C4-2B (cell line): ENCODE measurements around the gene ITIH5.
A peak's percentile ranks its signal among the peaks of the same experiment; 100 is the strongest.
"Not testable (repeated sequence)": the region's sequence is repeated elsewhere in the genome, so short reads cannot be mapped to it uniquely, and the experiment has no call there.

ENCODE experiments used
- H3K27ac ChIP-seq: fragments of 450-650 bp; 2 replicates; pipeline ENCODE4 v1.5.1; 2017
- ZFX ChIP-seq: fragments of 450-650 bp; IDR thresholded peaks from 2 replicates; pipeline ENCODE4 v1.6.1; 2017
- TF ChIP-seq, protein P1 (sequence below): fragments of 450-650 bp; conservative IDR thresholded peaks from 2 replicates; pipeline ENCODE4 v1.5.1; 2017; ENCODE audit warnings: mild to moderate bottlenecking

ITIH5 gene

DNA sequence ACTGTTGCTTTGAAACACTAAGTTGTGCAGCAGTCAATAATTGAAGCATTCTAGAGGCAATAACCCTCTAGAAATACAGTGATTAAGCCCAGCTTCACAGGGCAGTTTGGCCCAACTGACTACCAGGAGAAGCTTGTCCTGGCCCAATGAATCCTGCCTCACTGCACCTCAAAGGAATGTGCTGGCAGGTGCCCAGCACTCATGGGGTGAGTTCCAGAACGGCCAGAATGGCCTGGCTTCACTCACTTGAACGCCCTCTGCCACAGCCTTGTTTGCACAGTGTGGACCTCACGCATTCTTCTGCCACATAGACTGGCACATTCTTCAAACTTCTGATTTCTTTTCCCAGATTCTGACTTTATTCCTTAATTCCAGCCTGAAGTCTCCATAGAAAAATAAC is 29.8 kb upstream of the ITIH5 start:
- H3K27ac ChIP-seq, result no peak overlapping the region
- TF ChIP-seq, protein P1, sequence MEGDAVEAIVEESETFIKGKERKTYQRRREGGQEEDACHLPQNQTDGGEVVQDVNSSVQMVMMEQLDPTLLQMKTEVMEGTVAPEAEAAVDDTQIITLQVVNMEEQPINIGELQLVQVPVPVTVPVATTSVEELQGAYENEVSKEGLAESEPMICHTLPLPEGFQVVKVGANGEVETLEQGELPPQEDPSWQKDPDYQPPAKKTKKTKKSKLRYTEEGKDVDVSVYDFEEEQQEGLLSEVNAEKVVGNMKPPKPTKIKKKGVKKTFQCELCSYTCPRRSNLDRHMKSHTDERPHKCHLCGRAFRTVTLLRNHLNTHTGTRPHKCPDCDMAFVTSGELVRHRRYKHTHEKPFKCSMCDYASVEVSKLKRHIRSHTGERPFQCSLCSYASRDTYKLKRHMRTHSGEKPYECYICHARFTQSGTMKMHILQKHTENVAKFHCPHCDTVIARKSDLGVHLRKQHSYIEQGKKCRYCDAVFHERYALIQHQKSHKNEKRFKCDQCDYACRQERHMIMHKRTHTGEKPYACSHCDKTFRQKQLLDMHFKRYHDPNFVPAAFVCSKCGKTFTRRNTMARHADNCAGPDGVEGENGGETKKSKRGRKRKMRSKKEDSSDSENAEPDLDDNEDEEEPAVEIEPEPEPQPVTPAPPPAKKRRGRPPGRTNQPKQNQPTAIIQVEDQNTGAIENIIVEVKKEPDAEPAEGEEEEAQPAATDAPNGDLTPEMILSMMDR, result no peak
- TF ChIP-seq ZFX, result no peak

DNA sequence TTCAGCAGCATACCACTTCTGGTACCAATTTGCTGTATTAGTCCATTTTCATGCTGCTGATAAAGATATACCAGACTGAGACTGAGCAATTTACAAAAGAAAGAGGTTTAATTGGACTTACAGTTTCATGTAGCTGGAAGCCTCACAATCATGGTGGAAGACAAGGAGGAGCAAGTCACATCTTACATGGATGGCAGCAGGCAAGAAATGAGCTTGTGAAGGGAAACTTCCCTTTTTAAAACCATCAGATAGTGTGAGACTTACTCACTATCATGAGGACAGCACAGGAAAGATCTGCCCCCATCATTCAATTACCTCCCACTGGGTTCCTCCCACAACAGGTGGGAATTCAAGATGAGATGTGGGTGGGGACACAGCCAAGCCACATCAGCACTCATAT is 26.4 kb upstream of the ITIH5 start:
- H3K27ac ChIP-seq, result not testable (repeated sequence)

DNA sequence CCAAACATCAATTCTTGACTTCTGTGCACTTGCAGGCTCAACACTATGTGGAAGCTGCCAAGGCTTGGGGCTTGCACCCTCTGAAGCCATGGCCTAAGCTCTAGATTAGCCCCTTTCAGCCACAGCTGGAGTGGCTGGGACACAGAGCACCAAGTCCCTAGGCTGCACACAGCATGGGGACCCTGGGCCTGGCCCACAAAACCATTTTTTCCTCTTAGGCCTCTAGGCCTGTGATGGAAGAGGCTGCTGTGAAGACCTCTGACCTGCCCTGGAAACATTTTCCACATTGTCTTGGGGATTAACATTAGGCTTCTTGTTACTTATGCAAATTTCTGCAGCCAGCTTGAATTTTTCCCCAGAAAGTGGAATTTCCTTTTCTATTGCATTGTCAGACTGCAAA is 25.6 kb upstream of the ITIH5 start:
- H3K27ac ChIP-seq, result not testable (repeated sequence)

DNA sequence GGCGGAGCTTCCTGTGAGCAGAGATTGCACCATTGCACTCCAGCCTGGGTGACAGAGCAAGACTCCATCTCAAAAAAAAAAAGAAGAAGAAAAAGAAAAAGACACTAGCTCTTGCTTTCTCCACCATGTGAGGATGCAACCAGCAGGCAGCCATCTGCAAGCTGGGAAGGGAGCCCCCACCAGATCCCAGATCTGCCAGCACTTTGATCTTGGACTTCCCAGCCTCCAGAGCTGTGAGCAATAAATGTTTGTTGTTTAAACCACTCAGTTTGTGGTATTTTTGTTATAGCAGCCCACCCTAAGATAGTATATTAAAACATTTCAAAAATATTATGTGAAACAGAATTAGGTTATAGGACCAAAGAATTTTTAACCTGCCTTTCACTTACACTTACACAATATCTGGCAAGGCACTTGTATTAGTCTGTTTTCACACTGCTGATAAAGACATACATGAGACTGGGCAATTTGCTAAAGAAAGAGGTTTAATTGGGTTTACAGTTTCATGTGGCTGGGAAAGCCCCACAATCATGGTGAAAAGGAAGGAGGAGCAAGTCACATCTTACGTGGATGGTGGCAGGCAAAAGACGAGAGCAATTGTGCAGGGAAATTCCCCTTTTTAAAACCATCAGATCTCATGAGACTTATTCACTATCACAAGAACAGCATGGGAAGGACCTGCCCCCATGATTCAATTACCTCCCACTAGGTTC is 24.3 kb upstream of the ITIH5 start:
- H3K27ac ChIP-seq, result not testable (repeated sequence)

DNA sequence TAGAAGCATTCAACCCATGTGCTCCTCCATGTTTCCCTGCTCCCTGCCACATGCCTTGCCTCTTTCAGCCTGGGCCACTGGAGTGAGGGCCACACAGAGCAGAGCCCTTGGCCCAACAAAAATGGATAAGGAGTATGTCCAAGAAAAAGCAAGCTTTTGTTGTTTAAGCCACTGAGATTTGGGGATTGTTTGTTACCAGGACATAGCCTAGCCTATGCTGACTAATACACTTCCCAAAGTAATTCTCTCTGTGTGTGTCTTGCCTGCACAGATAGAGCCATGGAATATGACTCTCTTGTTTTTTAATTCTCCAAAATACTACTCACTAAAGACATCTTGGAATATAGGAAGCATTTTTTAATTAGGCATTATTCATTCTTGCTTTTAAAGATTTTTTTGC is 22.8 kb upstream of the ITIH5 start:
- no peak for TF ChIP-seq ZFX
- TF ChIP-seq, protein P1, result no peak
- no peak overlapping the region for H3K27ac ChIP-seq

DNA sequence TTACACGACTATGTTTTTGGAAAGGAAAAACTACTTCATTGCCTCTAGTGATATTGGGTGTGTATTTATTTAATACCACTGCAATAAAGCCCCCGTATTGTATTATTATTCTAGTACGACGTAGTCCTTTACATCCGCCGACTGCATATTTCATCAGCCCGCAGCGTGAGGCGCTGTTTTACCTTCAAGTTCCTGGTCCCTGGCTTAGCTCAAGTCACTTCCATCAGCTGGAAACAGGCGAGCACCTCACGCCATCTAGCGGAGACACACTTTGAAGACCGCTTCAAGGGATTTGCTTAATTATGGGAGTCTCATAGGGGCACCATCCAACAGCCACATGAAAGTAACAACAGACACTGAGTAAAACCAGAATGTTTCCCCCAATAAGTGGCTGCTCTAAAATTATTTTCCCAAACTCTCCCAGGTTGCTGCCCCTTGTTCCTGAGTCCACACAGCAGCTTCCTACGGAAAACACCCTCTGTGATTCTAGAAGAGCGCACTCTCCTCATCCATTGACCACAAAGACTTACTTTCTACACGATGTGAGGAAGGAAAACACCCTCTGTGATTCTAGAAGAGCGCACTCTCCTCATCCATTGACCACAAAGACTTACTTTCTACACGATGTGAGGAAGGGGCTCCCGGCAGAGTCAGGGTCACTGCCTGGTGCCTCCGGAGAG is 20.6 kb upstream of the ITIH5 start:
- no peak overlapping the region for H3K27ac ChIP-seq
- TF ChIP-seq ZFX, result no peak
- TF ChIP-seq, protein P1, result peak; percentile 98

DNA sequence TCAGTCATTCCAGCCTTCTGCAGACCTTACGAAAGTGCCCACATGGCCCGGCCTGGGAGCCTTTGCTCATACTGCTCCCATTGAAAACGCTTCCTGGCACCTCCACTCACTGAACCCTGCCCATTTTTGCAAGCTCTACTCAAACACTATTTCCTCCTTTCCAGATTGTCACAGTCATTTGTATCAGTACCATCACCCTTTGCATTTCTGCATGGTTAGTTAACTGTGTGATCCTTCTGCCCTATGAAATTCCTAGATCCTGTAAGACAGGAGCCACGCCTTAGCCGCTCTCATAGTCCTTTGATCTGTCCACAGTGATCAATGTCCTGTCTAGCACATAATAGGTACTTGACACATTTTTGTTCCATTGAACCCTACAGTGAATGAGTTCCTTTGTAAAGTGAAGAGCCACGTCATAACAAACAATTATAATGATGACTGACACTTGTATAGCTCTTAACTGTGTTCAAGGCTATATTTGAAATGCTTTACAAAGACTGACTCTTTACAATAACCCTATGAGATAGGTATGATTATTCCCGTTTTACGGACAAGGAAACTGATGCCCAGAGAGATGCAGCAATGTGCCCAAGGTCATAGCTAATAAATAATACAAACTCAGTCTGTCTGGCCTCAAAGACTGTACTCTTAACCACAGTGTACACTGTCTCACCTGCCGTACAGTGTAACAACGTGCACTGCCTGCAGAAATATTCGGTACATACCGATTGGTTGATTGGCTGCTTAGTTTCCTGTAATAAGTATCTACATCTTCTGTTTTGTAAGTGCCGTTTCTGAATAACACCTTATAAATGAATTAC is 19.8 kb upstream of the ITIH5 start:
- TF ChIP-seq, protein P1, result no peak
- no peak for TF ChIP-seq ZFX
- H3K27ac ChIP-seq, result no peak overlapping the region

DNA sequence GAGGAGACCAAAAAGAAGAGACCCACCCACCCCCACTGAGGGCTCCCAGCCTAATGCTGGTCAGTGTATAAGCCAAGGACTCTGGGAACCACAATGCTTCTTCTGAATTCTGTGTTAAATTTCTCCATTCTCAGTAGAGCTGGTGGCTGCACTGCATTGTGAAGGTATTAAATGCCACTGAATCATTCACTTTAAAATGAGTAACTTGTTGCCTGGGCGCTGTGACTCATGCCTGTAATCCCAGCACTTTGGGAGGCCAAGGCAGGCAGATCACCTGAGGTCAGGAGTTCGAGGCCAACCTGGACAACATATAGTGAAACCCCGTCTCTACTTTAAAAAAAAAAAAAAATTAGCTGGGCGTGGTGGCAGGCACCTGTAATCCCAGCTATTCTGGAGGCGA is 13.3 kb upstream of the ITIH5 start:
- H3K27ac ChIP-seq, result not testable (repeated sequence)

DNA sequence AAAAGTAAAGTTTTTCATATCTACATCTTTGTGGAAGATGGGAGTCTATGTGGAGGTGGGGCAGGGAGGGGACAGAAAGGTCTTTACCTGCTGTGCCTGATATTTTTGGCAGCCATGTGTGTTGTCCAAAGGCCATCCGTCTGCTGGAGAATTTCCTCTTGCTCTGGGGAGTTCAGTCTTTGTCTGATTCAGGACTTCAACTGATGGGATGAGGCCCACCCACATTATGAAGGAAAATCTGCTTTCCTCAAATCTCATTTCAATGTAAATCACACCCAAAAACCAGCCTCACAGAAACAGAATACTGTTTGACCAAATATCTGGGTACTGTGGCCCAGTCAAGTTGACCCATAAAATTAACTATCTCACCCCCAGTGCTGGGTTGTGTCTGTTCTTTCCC is 12.5 kb upstream of the ITIH5 start:
- no peak for TF ChIP-seq ZFX
- TF ChIP-seq, protein P1, result no peak
- no peak overlapping the region for H3K27ac ChIP-seq
